Fibroblast of lung (primary cell): ENCODE data around the gene IL17RA.

Experiments used
- EZH2 ChIP-seq: IDR thresholded peaks from 2 replicates; pipeline ENCODE4 v1.5.1; 2012; ENCODE audit warnings: low read length, control low read depth, mild to moderate bottlenecking; ENCODE audit errors: missing control alignments
- TF ChIP-seq, protein P1 (sequence below), 2 donors: IDR thresholded peaks in 1 of 2; conservative IDR thresholded peaks in 1 of 2; 1 replicate in 1 of 2; 2 replicates in 1 of 2; pipeline ENCODE4 v1.5.1; 2011 to 2012; ENCODE audit warnings: low read length in 2 of 2, control low read depth in 1 of 2, inconsistent platforms in 1 of 2, low read depth in 1 of 2, mild to moderate bottlenecking in 1 of 2

- TF ChIP-seq, protein P1, sequence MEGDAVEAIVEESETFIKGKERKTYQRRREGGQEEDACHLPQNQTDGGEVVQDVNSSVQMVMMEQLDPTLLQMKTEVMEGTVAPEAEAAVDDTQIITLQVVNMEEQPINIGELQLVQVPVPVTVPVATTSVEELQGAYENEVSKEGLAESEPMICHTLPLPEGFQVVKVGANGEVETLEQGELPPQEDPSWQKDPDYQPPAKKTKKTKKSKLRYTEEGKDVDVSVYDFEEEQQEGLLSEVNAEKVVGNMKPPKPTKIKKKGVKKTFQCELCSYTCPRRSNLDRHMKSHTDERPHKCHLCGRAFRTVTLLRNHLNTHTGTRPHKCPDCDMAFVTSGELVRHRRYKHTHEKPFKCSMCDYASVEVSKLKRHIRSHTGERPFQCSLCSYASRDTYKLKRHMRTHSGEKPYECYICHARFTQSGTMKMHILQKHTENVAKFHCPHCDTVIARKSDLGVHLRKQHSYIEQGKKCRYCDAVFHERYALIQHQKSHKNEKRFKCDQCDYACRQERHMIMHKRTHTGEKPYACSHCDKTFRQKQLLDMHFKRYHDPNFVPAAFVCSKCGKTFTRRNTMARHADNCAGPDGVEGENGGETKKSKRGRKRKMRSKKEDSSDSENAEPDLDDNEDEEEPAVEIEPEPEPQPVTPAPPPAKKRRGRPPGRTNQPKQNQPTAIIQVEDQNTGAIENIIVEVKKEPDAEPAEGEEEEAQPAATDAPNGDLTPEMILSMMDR (conservative IDR thresholded peaks at IDR 0.05 in 1 of 2, IDR thresholded peaks at IDR 0.05 in 1 of 2; ENCODE audit: low read depth in 1 of 2, low read length in 2 of 2) = no peak
- no peak for TF ChIP-seq EZH2
Observed at GRCh38 chr22:17152971-17153370, 68.2 kb downstream of the IL17RA start.
